ENCODE measurements around the gene YIPF2.
"Not testable (repeated sequence)": the region's sequence is repeated elsewhere in the genome, so short reads cannot be mapped to it uniquely, and the experiment has no call there.

YIPF2 gene

DNA sequence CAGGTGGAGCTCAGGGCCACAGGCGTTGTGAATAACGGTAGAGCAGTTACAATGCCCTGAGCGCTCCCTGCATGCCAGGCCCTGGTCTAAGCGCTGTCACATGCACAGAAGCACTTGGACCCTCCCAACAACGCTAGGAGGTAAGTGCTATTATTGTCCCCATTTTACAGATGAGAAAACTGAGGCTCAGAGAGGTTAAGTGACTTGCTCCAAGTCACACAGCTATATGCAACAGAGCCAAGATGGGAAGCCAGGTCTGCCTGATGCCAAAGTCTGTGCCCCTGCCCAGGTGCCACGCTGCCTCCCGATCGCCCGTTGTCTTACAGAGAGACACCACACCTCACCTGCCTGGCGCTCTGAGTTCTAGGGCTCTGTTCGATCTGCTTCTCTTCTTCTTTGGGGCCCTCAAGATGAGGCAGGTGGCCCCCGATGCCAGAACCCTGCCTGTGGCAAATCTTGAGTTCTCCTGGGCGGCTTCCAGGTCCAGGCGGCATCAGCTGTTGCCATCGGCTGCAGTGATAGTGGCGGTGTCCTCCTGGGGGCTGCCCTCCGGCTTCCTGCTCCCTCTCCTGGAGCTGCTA is 20.0 kb downstream of the YIPF2 start:
- DNase-seq: no peak

DNA sequence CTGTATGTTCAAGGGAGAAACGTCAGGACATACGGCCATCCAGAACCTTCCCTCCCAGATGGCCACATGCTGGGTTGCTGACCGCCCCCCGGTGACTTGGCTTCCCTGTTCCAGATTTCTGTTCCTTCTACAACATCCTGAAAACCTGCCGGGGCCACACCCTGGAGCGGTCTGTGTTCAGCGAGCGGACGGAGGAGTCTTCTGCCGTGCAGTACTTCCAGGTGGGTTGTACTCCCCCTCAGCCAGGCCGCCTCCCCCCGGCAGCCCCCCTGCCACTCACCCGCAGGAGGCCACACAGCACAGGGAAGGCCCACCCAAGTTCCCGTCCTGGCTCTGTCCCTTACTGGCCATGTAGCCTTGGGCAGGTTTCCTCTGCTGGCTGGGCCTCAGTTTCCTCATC is 20.5 kb downstream of the YIPF2 start:
- no peak for DNase-seq

DNA sequence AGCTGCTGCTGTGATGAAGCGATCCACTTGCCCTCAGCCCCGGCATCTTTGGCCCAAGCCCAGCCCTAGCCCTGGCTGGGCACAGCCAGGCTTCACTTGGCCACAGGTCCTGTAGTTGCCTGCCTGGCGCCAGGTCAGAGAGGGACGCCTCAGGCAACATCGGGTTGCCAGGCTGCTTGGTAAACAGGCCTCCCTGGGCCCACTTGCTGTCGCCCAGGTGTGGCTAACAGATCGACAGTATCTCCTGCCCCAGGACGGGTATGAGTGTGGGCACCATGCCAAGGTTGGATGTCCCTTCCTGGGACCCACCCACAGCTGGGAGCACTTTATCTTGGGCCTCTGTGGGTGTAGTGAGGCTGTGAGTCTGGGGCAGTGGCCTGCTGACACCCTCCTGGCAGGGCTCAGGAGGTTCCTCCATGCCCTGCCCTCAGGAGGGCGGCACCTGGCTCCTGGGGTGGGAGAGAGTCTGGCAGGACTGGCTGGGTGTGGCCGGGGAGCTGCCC is 29.2 kb downstream of the YIPF2 start:
- peak; percentile 52 for DNase-seq

DNA sequence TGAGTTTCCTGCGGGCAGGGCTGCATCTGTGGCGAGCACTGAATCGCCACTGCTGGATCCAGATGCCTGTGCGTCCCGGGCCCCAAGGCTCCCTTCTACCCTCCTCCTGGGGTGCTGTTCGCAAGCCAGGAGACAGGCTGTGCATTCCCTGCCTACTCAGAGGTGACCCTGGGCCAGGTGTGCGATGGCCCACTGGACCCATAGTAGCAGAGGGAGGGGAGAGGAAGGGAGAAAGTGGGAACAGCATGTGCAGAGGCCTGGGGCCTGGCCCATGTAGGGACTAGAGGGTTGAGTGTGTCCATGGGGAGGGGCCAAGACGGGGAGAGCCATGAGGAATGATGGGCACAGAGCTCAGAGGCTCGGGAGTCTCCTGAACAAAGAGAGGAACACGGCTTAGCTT is 29.8 kb downstream of the YIPF2 start:
- DNase-seq: no peak

DNA sequence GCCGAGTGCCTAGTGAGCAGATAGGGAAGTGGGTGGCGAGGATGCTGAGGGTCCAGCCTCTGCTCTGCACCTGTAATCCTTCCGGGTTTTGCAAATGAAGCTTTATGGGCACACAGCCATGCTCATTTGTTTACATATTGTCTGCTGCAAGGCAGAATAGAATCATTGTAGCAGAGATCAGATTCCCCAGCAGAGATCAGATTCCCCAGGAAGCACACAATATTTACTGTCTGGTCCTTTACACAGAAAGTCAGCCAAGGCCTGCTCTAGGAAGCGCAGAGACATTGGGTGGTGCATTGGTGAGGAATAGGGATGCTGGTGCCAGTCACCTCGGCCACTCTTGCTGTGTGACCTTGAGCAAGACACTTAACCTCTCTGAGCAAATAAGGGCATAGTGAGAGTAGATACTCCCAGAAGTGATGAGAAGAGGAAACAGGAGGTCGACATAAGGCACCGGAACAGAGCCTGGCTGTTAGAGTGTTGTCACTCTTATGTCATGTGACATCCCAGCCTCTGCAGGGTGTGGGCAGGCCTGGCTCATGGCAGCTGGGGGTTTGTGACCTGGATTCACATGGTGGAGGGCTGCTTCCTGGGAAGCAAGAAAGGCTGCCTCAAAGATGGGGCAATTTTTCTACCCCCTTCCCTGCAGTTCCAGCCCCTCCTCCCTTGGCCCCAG is 31.4 kb downstream of the YIPF2 start:
- peak; percentile 93 for DNase-seq

DNA sequence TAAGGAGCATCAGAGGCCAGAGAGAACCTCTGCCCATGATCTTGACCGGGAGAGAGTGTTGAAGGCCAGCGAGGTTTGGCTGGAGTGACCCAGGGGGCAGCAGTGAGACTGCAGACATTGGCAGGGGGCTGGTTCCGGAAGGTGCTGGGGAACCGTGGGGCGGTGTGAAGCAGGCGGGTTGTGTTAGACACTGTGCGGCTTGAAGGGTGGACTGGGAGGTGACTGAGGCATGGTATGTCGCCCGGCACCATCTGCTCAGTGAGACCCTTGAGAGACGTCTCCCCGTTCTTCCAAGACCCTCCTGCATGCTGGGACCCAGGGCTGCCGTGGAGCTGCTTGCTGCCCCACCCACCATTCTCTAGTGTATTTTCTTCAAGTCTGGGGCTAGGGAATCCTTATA is 32.5 kb downstream of the YIPF2 start:
- DNase-seq: no peak

DNA sequence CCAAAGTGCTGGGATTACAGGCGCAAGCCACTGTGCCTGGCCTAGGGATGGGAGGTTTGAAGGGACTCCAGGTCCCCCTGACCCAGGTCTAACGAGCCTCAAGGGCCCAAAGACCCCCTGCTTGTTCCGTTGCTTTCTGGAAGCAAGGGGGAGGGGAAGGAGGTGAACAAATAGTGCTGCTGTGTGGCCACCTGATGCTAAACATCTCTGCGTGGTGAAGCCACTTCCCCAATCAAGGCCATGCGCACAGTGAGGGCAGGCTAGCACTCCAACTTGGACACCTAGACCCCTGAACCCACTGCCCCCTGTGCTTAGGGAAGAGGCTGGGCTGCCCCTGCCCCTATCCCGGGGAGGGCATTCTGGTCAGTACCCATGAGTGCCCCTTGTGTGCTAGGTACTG is 33.1 kb downstream of the YIPF2 start:
- DNase-seq: no peak

DNA sequence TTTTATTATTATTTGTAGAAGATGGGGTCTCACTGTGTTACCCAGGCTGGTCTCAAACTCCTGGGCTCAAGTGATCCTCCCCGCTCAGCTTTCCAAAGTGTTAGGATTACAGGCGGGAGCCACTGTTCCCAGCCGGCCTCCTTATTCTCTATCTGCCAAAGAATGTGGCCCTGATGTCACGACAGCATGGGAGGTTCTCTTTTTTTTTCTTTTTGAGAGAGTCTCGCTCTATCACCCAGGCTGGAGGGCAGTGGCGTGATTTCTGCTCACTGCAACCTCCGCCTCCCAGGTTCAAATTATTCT is 33.6 kb downstream of the YIPF2 start:
- no peak for DNase-seq

DNA sequence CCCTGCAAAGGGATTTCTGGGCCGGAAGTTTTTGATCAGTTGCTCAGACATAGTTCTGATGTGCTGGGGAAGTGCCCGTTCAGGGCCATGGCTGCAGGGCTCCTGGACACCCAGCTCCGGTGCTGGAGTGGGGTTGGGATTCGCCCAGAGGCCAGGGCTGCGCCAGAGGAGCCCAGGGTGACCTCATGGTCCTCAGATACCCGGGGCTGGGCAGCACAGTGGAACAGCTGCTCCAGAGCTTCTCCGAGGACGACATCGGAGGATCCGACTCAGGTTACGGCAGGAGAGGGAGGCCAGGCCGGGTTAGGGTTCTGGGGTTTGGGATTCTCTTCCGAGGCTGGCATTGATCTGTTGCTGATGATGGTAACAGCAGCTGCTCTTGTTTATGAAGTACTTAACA is 36.2 kb downstream of the YIPF2 start:
- peak; percentile 76 for DNase-seq

DNA sequence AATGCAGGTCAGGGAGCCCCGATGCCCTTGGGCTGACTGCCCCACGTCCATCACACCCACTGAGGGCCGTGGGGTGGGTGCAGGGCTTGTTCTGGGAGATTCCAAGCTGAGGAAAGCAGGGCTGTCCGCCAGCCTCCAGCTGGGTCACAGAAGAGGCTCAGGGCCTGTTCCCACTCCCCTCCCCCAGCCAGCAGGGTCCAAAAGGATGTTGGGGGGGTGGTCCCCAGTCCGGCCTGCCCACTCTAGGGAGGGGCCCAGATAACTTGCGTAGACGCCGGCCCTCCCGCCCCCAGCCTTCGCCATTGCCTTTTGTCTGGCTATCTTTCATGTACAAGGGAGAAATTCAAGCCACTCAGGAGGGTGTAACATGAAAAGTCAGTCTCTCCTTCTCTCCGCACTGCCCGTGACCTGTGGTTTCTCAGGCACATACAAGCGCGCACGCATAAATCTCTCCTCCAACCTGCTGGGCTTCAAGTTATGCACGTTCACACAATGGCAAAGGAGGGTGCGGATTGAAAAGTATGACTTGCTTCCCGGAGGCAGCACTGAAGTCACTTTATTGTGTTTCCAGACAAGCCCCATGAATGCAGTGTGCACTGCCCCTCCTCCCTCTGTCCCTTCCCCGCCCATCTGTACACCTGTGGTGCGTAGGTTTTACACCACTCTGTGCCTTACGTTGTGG is 36.9 kb downstream of the YIPF2 start:
- peak; percentile 91 for DNase-seq

DNA sequence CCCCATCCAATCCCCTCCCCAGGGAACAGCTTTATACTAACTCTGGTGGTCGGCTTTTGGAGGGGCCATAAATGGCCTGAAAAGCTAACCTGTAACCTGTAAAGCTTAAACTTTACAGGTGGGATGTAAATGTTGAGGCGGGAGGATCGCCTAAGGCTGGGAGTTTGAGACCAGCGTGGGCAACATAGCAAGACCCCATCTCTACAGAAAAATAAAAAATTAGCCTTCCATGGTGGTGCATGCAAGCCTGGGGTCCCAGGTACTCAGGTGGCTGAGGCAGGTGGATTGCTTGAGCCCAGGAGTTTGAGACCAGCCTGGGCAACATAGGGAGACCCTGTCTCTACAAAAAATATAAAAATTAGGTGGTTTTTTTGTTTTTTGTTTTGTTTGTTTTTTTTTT is 38.6 kb downstream of the YIPF2 start:
- no peak for DNase-seq

DNA sequence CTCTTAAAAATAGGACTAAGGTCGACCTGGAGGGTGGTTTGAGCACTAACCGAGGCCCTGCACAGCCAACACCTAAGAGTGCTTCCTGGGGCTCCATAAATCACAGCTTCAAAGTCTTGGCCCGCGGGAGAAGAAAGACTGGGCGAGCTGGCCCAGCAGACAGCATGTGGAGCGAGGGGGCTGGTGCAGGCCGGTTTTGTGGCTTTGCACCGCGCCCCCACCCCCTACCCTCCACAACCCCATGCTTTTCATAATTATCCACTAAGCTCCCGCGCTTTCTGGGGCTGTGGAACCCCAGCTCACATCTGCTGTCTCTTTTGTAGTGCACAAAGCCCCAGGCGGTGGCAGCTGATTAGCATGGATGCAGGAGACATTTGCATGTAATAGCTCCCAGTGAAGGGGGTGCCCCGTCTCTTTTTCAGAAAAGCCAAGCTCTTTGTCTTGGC is 40.0 kb downstream of the YIPF2 start:
- DNase-seq: no peak

DNA sequence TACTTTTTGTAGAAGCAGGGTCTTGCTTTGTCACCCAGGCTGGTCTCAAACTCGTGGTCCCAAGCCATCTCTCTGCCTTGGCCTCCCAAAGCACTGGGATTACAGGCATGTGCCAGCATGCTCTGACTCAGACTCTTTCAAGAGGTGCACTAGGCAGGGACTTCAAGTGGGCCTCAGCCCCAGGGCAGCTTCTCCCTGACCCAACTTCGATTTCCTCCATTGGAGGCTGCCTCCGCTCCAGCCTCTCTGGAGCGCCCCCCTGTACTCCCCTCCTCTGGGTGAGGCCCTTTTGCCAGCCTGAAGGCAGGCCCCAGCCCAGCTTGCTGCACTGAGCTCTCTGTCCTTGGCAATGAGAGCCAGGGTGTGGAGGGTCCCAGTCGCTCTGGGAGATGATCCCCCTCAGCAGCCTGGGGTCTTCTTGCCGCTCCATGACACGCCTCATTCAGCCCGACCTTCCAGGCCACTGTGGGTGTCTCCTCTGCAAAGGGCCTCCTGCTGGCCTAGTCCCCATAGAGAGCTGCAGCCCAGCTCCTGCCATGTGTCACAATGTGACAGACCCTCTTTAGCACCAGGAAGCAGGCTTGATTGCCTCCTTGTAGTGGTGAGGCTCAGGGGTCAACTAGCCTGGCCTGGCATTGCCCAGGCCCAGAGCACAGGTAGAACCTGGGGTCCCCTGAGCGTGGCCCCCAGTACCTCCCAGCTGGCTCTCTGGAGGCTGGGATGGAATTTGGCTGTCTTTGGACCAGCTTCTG is 40.6 kb downstream of the YIPF2 start:
- DNase-seq: no peak

DNA sequence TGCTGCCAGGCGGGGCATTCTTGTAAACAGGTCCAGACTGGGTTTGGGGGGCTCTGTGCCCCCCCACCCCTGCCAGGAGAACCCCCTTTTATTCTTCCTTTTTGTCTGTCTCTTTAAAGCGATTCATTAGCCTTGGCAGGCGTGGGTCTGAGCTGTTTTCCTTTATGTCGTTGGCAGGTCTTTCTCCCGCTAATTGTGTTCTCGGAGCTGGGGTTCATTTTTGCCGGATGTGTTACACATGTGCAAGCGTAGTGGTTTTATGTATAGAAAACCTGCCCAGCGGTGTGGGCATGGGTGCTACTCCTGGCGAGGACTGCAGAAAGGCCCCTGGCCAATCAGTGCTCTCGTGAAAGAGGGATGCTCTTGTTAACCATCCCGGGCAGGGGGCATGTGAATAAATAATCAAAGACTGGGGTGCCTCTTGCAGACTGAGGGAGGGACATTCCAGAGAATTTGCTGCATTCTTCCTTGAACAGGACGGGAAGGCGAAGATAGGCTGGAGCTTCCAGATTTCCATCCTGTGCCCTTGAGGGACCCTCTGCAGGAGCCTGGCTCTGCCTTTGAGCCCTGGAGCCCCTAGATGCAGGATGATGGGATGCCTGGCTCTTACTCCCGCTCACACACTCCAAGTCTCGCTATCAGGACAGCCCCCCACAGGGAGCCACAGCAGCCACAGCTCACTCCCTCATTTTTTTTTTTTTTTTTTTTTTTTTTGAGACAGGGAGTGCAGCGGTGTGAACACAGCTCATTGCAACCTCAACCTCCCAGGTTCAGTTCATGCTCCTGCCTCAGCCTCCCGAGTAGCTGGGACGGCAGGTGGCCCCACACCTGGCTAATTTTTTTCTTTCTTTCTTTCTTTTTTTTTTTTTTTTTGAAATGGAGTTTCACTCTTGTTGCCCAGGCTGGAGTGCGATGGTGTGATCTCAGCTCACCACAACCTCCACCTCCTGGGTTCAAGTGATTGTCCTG is 43.0 kb downstream of the YIPF2 start:
- no peak for DNase-seq

DNA sequence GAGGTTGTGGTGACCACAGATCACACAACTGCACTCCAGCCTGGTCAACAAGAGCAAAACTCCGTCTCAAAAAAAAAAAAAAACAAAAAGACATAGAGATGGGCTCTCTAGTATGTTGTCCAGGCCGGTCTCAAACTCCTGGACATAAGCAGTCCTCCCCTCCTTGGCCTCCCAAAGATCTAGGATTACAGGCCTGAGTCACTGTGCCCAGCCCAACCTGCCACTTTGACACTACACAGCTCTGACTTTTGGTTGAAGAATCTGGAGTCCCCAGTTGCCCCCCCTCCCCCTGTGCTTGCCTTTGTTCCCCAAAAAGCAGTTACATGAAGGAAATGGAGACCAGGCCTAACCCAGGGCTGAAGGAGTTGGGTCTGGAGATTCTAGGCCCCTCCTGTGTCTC is 44.2 kb downstream of the YIPF2 start:
- no peak for DNase-seq

DNA sequence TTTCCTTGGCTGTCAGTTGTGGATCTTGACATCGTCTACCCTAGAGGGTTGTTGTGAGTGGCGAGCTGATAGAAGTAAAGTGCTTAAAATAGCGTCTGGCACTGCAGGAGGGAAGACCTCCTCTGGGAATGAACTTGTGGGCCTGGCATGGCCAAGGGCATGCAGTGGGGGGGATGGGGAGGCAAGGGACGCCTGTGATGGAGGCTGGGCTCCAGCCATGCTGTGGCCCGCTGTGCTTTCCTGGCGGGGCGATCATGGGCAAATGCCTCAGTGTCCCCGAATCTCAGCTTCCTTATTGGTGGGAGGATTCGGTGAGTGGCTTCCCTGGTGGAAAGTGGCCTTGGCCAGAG is 46.4 kb downstream of the YIPF2 start:
- no peak for DNase-seq

DNA sequence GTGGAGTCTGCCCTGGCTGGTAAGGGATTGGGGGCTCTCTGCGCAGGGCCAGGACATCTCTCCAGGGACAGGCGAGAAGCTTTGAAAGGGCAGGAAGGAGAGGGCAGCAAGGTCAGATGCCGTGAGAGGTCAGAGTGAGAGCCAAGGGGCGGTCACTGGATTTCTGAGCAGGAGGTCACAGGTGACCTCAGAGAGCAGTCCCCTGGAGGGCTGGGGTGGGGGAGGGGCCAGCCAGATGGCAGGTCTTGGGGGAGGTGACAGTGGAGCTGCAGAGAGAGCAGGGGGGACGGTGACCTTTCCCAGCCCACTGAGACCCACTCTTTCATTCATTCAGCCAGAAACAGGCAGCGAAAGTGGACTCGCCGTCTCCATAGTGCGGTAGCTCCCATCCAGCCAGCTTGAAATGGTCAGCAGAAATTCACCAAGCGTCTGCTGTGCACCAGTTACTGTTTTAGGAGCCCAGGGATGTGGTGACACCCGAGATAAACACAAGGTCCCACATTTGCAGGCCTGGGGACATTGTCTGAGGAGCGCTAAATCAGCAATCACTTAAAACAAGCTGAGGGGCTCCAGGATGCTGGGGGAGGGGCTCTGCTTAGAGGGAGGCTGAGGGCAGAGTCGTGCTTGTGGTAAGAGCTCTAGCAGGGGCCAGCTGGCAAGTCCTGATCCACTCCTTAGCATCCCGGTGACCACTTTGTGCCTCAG is 46.9 kb downstream of the YIPF2 start:
- no peak for DNase-seq

DNA sequence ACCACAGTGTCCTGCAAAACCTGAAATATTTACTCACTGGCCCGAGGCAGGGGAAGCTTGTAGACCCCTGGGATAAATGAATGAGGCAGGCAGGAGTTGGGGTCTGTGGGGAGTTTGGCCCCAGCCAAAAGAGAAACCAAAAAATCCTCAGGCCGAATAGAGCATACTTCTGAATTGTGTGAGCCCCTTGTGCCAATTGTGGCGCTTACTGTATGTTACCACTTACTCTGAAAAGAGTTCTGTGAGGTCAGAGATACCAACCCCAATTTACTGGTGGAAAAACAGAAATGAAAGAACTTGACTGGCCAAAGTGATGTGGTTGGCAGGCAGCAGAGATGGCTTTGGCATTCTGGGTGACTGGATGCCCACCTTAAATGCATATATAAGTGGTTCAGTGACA is 50.2 kb downstream of the YIPF2 start:
- DNase-seq: no peak

DNA sequence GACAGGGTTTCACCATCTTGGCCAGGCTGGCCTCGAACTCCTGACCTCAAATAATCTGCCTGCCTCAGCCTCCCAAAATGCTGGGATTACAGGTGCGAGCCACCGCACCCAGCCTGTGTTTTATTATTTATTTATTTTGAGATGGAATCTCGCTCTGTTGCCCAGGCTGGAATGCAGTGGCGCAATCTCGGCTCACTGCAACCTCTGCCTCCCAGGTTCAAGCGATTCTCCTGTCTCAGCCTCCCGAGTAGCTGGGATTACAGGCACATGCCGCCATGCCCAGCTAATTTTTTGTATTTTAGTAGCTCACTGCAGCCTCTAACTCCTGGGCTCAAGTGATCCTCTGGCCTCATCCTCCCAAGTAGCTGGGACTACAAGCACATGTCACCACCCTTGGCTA is 50.8 kb downstream of the YIPF2 start:
- not testable (repeated sequence) for DNase-seq

DNA sequence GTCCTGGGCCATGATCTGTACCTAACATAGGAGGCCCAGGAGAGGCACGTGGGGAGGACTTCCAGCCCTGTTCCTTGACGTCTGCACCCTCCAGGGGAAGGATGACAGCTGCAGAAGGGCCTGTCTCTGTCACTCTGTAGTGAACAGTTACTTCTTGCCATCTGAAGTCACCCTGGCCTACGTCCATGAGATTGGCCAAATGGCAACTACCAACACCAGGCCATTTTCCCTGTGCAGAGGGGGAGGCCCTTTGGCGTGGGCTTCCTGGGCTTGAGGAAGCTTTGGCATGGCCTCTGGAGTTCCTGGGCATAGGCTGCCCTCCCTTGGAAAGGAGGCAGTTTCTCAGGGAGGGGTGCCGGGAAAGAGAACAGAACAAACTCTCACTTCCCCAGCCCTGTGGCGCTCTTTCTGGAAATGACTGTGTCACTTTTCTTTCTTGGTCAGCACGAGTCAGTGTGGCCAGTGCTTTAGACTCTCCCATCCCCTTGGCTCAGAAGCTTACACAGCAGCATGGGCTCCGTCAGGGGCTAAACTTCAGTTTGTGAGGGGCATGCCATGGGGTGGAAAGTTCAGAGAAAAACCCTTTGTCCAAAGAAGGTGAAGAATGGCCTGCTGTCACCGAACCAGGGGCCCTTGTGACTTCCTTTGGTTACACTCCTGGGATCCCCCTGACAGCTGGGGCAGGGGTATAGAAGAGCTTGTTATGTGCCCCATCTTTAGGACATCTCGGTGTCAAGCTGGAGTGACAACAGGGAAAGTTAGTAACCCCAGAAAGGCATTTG is 51.8 kb downstream of the YIPF2 start:
- no peak for DNase-seq

DNA sequence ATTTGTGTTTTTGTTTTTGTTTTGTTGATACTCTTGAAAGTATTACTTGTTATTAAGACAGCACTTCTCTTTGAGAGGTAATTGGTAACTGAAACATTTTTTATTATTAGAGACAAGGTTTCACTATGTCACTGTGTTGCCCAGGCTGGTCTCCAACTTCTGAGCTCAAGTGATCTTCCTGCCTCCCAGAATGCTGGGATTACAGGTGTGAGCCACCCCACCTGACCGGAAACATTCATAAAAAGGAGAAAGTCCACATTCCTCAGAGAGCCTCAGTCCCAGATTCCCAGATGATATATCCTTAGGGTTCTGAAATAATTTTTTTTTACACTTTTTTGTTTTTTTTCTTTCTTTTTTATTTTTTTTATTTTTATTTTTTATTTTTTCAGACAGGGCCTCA is 54.4 kb downstream of the YIPF2 start:
- no peak for DNase-seq
